ENCODE data around the gene NPDC1.

The NPDC1 gene

GRCh38 chr9:136994180-136994887, 51.6 kb downstream of the NPDC1 start:
- Mint-ChIP-seq H3K27me3 (no peaks in the 10 kb centered on the region), H3K36me3 (no peaks in the 10 kb centered on the region), H3K27ac (no peak overlapping the region), H3K4me1 (peaks cover 27% of the 10 kb centered on the region), H3K4me3 (no peak overlapping the region), H3K9me3 (no peaks in the 10 kb centered on the region)

- peak overlapping the region; percentile 88 for H3K4me3 Mint-ChIP-seq
- no peaks in the 10 kb centered on the region for H3K27me3 Mint-ChIP-seq
- no peaks in the 10 kb centered on the region for H3K9me3 Mint-ChIP-seq
- peaks cover 22% of the 10 kb centered on the region for H3K4me1 Mint-ChIP-seq
- H3K36me3 Mint-ChIP-seq, result no peaks in the 10 kb centered on the region
- H3K27ac Mint-ChIP-seq, result peak overlapping the region; percentile 62
These were observed 53.1 kb downstream of the NPDC1 start for GRCh38 chr9:136992819-136993369.

- Mint-ChIP-seq H3K4me1 (peaks cover 17% of the 10 kb centered on the region), H3K27ac (peak within 1 kb of the TSS; percentile 72), H3K36me3 (no peaks in the 10 kb centered on the region), H3K9me3 (no peaks in the 10 kb centered on the region), H3K4me3 (peak within 1 kb of the TSS; percentile 88), H3K27me3 (no peaks in the 10 kb centered on the region)
These were observed 53.8 kb downstream of the NPDC1 start, which contains the start of gene PAXX for GRCh38 chr9:136991993-136992818. PAXX (plus strand) TSS chr9:136992422; CDS start chr9:136992444, 22 bp downstream.

- H3K4me3 Mint-ChIP-seq, result peak overlapping the region; percentile 75
These were observed 55.6 kb downstream of the NPDC1 start for GRCh38 chr9:136990242-136990911.

More at GRCh38 chr9:136990242-136990911, 55.6 kb downstream of the NPDC1 start:
- no peaks in the 10 kb centered on the region for H3K36me3 Mint-ChIP-seq
- no peaks in the 10 kb centered on the region for H3K9me3 Mint-ChIP-seq
- peaks cover 17% of the 10 kb centered on the region for H3K4me1 Mint-ChIP-seq
- no peaks in the 10 kb centered on the region for H3K27me3 Mint-ChIP-seq
- peak overlapping the region; percentile 81 for H3K27ac Mint-ChIP-seq
